Hepatocyte (in vitro differentiated cells): ENCODE data around the gene GTF2F2. TPM values are rescaled to one million over a fixed set of nuclear protein-coding genes. Genes with fewer than 3 reads are reported as not detected.

Experiments used
- DNase-seq: peaks from one replicate; pipeline ENCODE4 v3.0.0-alpha.2; 2016; ENCODE audit warnings: low spot score
- H2AFZ ChIP-seq: fragments of 200-600 bp; sonication (generic); 2 replicates; pipeline ENCODE4 v1.6.0; 2016; ENCODE audit warnings: antibody characterized with exemption, mild to moderate bottlenecking
- H3K27ac ChIP-seq: fragments of 200-600 bp; sonication (generic); 2 replicates; pipeline ENCODE4 v1.5.1; 2016; ENCODE audit warnings: mild to moderate bottlenecking
- H3K27me3 ChIP-seq: fragments of 200-600 bp; sonication (generic); 2 replicates; pipeline ENCODE4 v1.6.1; 2016
- H3K36me3 ChIP-seq: fragments of 200-600 bp; sonication (generic); replicated peaks from 2 replicates; pipeline ENCODE4 v1.5.1; 2016; ENCODE audit warnings: low read depth; ENCODE audit not compliant: insufficient read depth
- H3K4me1 ChIP-seq: fragments of 200-600 bp; sonication (generic); 2 replicates; pipeline ENCODE4 v1.5.1; 2016; ENCODE audit warnings: mild to moderate bottlenecking, moderate library complexity; ENCODE audit not compliant: insufficient read depth
- H3K4me2 ChIP-seq: fragments of 200-600 bp; sonication (generic); 2 replicates; pipeline ENCODE4 v1.6.0; 2016
- H3K4me3 ChIP-seq: fragments of 200-600 bp; sonication (generic); 2 replicates; pipeline ENCODE4 v1.5.1; 2016; ENCODE audit warnings: mild to moderate bottlenecking
- H3K79me2 ChIP-seq: fragments of 200-600 bp; sonication (generic); 2 replicates; pipeline ENCODE4 v1.6.0; 2017; ENCODE audit warnings: mild to moderate bottlenecking
- H3K9me2 ChIP-seq: fragments of 200-600 bp; sonication (generic); replicated peaks from 2 replicates; pipeline ENCODE4 v1.6.0; 2017; ENCODE audit warnings: mild to moderate bottlenecking; ENCODE audit not compliant: insufficient read depth
- H3K9me3 ChIP-seq: fragments of 200-600 bp; sonication (generic); 2 replicates; pipeline ENCODE4 v1.5.1; 2016; ENCODE audit warnings: low read depth, mild to moderate bottlenecking
- H4K20me1 ChIP-seq: fragments of 200-600 bp; sonication (generic); 2 replicates; pipeline ENCODE4 v1.6.0; 2016; ENCODE audit warnings: mild to moderate bottlenecking; ENCODE audit not compliant: insufficient read depth, poor library complexity, severe bottlenecking
- CTCF ChIP-seq: fragments of 200-600 bp; sonication (generic); IDR thresholded peaks from 2 replicates; pipeline ENCODE4 v1.5.1; 2016; ENCODE audit warnings: antibody characterized with exemption, mild to moderate bottlenecking; ENCODE audit not compliant: poor library complexity
- EZH2 ChIP-seq: fragments of 200-600 bp; sonication (generic); IDR thresholded peaks from 2 replicates; pipeline ENCODE4 v1.6.1; 2016; ENCODE audit warnings: antibody characterized with exemption, mild to moderate bottlenecking, borderline replicate concordance
- EZH2phosphoT487 ChIP-seq: fragments of 200-600 bp; sonication (generic); IDR thresholded peaks from one replicate; pipeline ENCODE4 v1.6.1; 2018; ENCODE audit warnings: antibody characterized with exemption, mild to moderate bottlenecking, low read depth, moderate library complexity; ENCODE audit not compliant: unreplicated experiment, severe bottlenecking
- WGBS: methylation state at CpG from one replicate; pipeline ENCODE4 v1.1.6; 2016; ENCODE audit warnings: low lambda C conversion rate; ENCODE audit errors: missing lambda C conversion rate; 5-methylcytosine and 5-hydroxymethylcytosine counted together
- polyA plus RNA-seq: library from polyadenylated mRNA; unstranded; fragments of >200 nt; fragmentation: Nextera tagmentation; extraction: Ambion mirVana; gene quantifications from 2 replicates; pipeline ENCODE4 v1.2.1, GENCODE V29; 2016
- total RNA-seq: library from RNA; depleted of rRNA; stranded (reverse); fragments of >200 nt; gene quantifications from 2 replicates; pipeline ENCODE4 v1.2.3, GENCODE V29; 2014

Gene GTF2F2
- total and polyA plus RNA-seq, 2 experiments from 2014 or later = 25.7 to 26.7 TPM

- no peaks in the 10 kb centered on the region for H3K36me3 ChIP-seq
- H3K4me1 ChIP-seq = peaks cover 13% of the 10 kb centered on the region
- peak overlapping the region; percentile 72 for H3K27ac ChIP-seq
- no peaks in the 10 kb centered on the region for H3K9me2 ChIP-seq
- no peak for TF ChIP-seq EZH2phosphoT487
- no peak for TF ChIP-seq EZH2
- peak overlapping the region; percentile 27 for H3K4me2 ChIP-seq
- H2AFZ ChIP-seq = no peak overlapping the region
- DNase-seq = peak; percentile 45
- no peaks in the 10 kb centered on the region for H3K79me2 ChIP-seq
- H3K27me3 ChIP-seq = no peaks in the 10 kb centered on the region
- no peak overlapping the region for H3K4me3 ChIP-seq
- no peaks in the 10 kb centered on the region for H4K20me1 ChIP-seq
- no peaks in the 10 kb centered on the region for H3K9me3 ChIP-seq
Measured at GRCh38 chr13:45206340-45206739, 86.0 kb downstream of the GTF2F2 start.

GRCh38 chr13:45207319-45207718 is 87.0 kb downstream of the GTF2F2 start:
- H3K9me3 ChIP-seq = no peaks in the 10 kb centered on the region
- peak overlapping the region; percentile 27 for H3K4me2 ChIP-seq
- H3K27me3 ChIP-seq = no peaks in the 10 kb centered on the region
- H3K9me2 ChIP-seq = no peaks in the 10 kb centered on the region
- 75% methylated on average over 4 of the region's 4 CpGs for WGBS
- H2AFZ ChIP-seq = no peak overlapping the region
- H3K36me3 ChIP-seq = no peaks in the 10 kb centered on the region
- H4K20me1 ChIP-seq = no peaks in the 10 kb centered on the region
- no peak for DNase-seq
- no peak overlapping the region for H3K4me3 ChIP-seq
- H3K27ac ChIP-seq = peak overlapping the region; percentile 72
- H3K79me2 ChIP-seq = no peaks in the 10 kb centered on the region
- peaks cover 13% of the 10 kb centered on the region for H3K4me1 ChIP-seq
- no peak for TF ChIP-seq CTCF
- no peak for TF ChIP-seq EZH2phosphoT487
- no peak for TF ChIP-seq EZH2

- TF ChIP-seq EZH2 (no peak), CTCF (no peak), EZH2phosphoT487 (no peak)
- Histone ChIP-seq H3K4me2 (no peak overlapping the region), H3K27me3 (no peaks in the 10 kb centered on the region), H3K36me3 (no peaks in the 10 kb centered on the region), H3K27ac (no peak overlapping the region), H3K4me3 (no peak overlapping the region), H3K9me2 (no peaks in the 10 kb centered on the region), H2AFZ (no peak overlapping the region), H3K9me3 (no peaks in the 10 kb centered on the region), H3K79me2 (no peaks in the 10 kb centered on the region), H4K20me1 (no peaks in the 10 kb centered on the region), H3K4me1 (peaks cover 13% of the 10 kb centered on the region)
- 98% methylated on average over 2 of the region's 2 CpGs for WGBS
- no peak for DNase-seq
Measured at GRCh38 chr13:45208132-45208531, 87.8 kb downstream of the GTF2F2 start.

GRCh38 chr13:45209229-45209628 is 88.9 kb downstream of the GTF2F2 start:
- TF ChIP-seq EZH2phosphoT487 (no peak), CTCF (no peak), EZH2 (no peak)
- no peak overlapping the region for H2AFZ ChIP-seq
- no peak for DNase-seq
- H3K79me2 ChIP-seq = no peaks in the 10 kb centered on the region
- H3K36me3 ChIP-seq = no peaks in the 10 kb centered on the region
- no peak overlapping the region for H3K4me3 ChIP-seq
- H3K4me1 ChIP-seq = peaks cover 13% of the 10 kb centered on the region
- no peaks in the 10 kb centered on the region for H4K20me1 ChIP-seq
- H3K9me2 ChIP-seq = no peaks in the 10 kb centered on the region
- H3K9me3 ChIP-seq = no peaks in the 10 kb centered on the region
- H3K27ac ChIP-seq = no peak overlapping the region
- no peak overlapping the region for H3K4me2 ChIP-seq
- no peaks in the 10 kb centered on the region for H3K27me3 ChIP-seq
